T-helper 2 cell treated with Interferon-gamma antibody and Interleukin-4, amounts not matched to agents 5 μg/mL and 100 μg/mL, for 36 hours (primary cell): ENCODE measurements around the gene SNAI3.

ENCODE experiments used
- DNase-seq: peaks from one replicate; pipeline ENCODE4 v3.0.0; 2021; ENCODE audit warnings: low spot score
- H3K27ac Mint-ChIP-seq: one replicate; pipeline ENCODE4 v1.8.0; 2021; ENCODE audit warnings: mild to moderate bottlenecking, mixed read lengths
- H3K27me3 Mint-ChIP-seq: one replicate; pipeline ENCODE4 v1.8.0; 2021; ENCODE audit warnings: low read depth, mixed read lengths
- H3K36me3 Mint-ChIP-seq: one replicate; pipeline ENCODE4 v1.8.0; 2021; ENCODE audit warnings: low read depth, mixed read lengths
- H3K4me1 Mint-ChIP-seq: one replicate; pipeline ENCODE4 v1.8.0; 2021; ENCODE audit warnings: low read depth, mixed read lengths
- H3K4me3 Mint-ChIP-seq: one replicate; pipeline ENCODE4 v1.8.0; 2022; ENCODE audit warnings: mild to moderate bottlenecking, moderate library complexity, mixed read lengths
- H3K9me3 Mint-ChIP-seq: one replicate; pipeline ENCODE4 v1.8.0; 2021; ENCODE audit warnings: mixed read lengths

SNAI3 gene

DNA sequence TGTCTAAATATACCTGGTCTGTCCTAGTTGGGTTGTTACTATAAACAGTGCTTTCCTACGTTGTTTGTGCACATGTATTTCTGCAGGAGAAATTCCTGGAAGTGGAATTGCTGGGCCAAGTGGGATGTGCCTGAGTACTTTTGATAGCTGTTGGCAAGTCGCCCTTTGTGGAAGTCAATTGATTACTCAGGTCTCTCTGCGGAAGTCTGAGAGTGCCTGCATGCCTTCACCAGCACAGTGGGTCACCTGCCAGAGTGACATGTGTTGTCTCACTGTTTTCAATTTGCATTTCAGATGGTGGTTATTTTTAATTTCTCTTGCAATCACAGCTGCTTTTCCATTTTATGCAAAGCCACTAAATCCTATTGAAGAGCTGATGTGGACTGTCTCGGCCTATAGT is 21.2 kb downstream of the SNAI3 start:
- Mint-ChIP-seq H3K36me3 (peaks cover 19% of the 10 kb centered on the region), H3K27me3 (no peaks in the 10 kb centered on the region), H3K4me1 (peaks cover 23% of the 10 kb centered on the region), H3K4me3 (peak overlapping the region; percentile 58), H3K27ac (no peak overlapping the region), H3K9me3 (no peaks in the 10 kb centered on the region)
- no peak for DNase-seq

DNA sequence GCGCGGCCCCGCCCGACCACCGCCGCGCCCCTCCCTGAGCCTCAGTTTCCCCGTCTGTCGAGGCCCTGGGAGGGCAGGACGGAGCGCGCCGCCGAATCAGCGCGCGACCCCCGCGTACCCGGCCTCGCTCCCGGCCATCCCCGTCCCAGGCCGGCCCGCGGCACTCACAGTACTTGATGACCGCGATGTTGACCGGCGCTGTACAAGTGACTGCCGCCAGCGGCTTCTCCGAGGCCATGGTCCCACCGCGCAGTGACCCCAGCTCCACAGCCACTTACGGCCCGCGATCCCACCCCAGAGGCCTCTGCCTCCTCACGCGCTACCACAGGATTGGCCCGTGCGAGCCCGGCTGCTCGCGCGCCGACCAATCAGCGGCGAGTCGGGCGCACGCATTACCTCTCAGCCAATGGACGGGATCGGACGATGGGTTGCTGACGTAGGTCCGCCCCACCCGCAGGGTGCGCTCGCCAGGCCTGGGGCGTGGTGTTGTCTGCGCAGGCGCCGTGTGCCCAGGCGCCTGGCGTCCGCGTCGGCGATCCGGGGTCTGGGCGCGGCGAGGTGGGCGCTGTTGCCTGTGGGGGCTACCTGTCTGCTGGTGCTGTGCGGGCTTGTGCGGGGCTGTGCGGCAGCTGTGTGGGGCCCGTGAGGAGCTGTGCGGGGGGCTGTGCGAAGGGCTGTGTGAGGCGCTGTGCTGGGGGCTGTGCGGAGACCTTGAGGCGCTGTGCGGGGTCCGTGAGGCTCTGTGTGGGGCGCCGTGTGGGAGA is 23.3 kb downstream of the SNAI3 start, which contains the start of gene MVD:
MVD (minus strand) TSS at position 249 of the 764 bp plus-strand sequence; CDS start at position 238, 11 bp downstream.
- peaks cover 23% of the 10 kb centered on the region for H3K4me1 Mint-ChIP-seq
- peak within 1 kb of the TSS; percentile 88 for H3K4me3 Mint-ChIP-seq

DNA sequence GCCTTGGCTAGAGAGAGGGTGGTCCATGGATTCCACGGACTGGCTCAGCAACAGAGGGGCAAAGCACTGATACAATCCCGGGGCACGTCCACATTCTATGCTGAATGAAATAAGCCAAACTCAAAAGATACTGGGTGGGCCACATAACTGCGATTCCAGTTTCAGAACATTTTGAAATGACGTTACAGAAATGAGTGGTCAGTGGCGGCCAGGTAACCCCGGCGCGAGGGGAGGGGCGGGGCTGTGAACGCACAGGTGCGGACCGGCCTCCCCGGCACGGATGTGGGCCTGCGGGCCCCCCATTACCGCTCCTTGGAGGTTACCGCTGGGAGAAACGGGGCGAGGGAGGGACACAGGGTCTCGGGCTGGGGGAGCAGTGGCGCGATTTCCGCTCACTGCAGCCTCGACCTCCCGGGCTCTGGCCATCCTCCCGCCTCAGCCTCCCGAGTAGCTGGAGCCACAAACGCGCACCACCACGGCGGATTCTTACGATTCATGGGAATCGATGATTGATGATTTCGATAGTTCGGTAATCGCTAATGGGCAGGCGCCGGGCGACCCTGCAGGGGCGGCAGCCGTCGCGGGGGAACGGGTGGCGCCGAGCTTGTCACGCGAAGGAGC is 24.0 kb downstream of the SNAI3 start:
- DNase-seq, result no peak
- H3K9me3 Mint-ChIP-seq, result no peaks in the 10 kb centered on the region
- H3K27me3 Mint-ChIP-seq, result no peaks in the 10 kb centered on the region
- H3K27ac Mint-ChIP-seq, result peak overlapping the region; percentile 88
- H3K36me3 Mint-ChIP-seq, result peaks cover 15% of the 10 kb centered on the region
- H3K4me1 Mint-ChIP-seq, result peaks cover 23% of the 10 kb centered on the region
- H3K4me3 Mint-ChIP-seq, result peak overlapping the region; percentile 88

More for the DNA sequence above, 23.3 kb downstream of the SNAI3 start, which contains the start of gene MVD:
- DNase-seq, result peak; percentile 97
- Mint-ChIP-seq H3K36me3 (peaks cover 15% of the 10 kb centered on the region), H3K27me3 (no peaks in the 10 kb centered on the region), H3K27ac (peak within 1 kb of the TSS; percentile 95), H3K9me3 (no peaks in the 10 kb centered on the region)

DNA sequence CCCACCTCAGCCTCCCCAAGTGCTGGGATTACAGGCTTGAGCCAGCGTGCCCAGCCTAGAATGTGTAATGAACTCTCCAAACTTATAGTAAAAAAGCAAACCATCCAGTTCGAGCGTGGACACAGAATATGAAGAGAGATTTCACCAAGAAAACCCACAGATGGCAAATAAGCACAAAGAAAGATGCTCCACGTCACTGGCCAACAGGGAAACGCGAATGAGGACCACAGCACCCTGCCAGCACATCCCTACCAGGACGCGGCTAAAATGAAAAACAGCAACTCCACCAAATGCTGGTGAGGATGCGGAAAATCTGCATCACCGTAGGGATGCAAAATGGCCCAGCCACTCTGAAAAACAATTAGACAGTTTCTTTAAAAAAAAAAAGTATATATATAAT is 24.8 kb downstream of the SNAI3 start:
- Mint-ChIP-seq H3K27ac (peak overlapping the region; percentile 68), H3K4me3 (peak overlapping the region; percentile 64), H3K36me3 (peaks cover 16% of the 10 kb centered on the region), H3K9me3 (no peaks in the 10 kb centered on the region), H3K27me3 (no peaks in the 10 kb centered on the region), H3K4me1 (peaks cover 22% of the 10 kb centered on the region)
- no peak for DNase-seq

DNA sequence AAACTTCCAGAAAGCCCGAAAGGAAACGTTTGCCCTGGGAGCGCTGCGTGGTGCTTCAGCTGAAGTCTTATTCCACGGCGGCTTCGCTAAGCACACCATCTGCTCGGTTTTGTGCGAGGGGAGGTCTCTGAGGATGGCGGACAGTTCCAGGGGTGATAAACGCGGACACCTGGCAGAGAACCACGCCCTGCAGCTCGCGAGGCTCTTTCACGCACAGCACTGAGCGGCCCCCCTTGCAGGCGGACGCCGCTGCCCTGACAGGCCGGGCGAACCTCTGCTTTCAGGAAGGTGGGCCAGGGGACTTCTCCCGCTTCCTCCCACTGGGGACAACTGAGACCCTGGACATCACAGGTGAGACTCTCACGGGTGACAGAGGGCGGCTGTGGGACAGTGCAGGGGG is 27.1 kb downstream of the SNAI3 start:
- H3K27me3 Mint-ChIP-seq, result no peaks in the 10 kb centered on the region
- no peak overlapping the region for H3K4me3 Mint-ChIP-seq
- peaks cover 14% of the 10 kb centered on the region for H3K36me3 Mint-ChIP-seq
- H3K27ac Mint-ChIP-seq, result no peak overlapping the region
- no peaks in the 10 kb centered on the region for H3K9me3 Mint-ChIP-seq
- peaks cover 15% of the 10 kb centered on the region for H3K4me1 Mint-ChIP-seq
- no peak for DNase-seq

DNA sequence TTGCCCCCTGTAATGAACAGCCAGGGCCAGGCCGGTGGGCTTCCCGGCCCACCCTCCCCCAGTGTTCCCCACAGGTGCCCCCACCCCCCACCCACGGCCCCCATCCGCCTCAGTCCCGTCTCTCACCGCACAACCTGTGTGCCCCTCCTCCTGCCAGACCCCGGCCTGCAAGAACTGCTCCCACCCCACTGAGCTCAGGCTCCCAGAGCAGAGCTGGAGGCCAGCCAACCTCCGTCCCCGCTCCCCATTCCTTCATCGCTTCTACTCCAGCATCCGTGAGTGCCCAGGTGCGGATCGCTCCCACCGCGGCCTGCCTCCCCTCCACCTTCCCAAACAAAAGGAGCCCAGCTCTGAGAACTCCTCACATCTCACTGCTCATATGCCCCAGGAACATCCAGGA is 27.6 kb downstream of the SNAI3 start:
- no peak for DNase-seq
- Mint-ChIP-seq H3K4me3 (no peak overlapping the region), H3K36me3 (peaks cover 14% of the 10 kb centered on the region), H3K27ac (no peak overlapping the region), H3K27me3 (no peaks in the 10 kb centered on the region), H3K9me3 (no peaks in the 10 kb centered on the region), H3K4me1 (peaks cover 13% of the 10 kb centered on the region)

DNA sequence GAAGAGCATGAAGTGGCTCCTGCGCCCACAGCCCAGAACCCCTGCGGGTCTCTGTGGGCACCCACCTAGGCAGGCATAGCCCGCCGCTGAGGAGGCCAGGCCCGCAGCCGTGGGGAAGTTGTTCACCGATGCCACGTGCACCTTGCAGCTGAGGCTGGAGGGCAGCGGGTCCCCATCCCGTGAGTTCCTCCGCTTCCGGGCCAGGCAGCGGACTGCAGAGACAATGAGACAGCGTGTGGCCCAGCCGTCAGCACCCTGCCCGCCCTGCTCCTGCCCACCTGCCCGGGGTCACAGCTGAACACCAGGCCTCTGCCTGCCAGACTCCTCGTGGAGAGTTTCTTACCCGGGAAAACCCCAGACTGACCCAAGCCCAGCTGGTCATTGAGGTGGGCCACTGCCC is 28.9 kb downstream of the SNAI3 start:
- Mint-ChIP-seq H3K27ac (no peak overlapping the region), H3K36me3 (peaks cover 18% of the 10 kb centered on the region), H3K9me3 (no peaks in the 10 kb centered on the region), H3K4me1 (peaks cover 13% of the 10 kb centered on the region), H3K27me3 (no peaks in the 10 kb centered on the region), H3K4me3 (no peak overlapping the region)
- DNase-seq, result no peak

DNA sequence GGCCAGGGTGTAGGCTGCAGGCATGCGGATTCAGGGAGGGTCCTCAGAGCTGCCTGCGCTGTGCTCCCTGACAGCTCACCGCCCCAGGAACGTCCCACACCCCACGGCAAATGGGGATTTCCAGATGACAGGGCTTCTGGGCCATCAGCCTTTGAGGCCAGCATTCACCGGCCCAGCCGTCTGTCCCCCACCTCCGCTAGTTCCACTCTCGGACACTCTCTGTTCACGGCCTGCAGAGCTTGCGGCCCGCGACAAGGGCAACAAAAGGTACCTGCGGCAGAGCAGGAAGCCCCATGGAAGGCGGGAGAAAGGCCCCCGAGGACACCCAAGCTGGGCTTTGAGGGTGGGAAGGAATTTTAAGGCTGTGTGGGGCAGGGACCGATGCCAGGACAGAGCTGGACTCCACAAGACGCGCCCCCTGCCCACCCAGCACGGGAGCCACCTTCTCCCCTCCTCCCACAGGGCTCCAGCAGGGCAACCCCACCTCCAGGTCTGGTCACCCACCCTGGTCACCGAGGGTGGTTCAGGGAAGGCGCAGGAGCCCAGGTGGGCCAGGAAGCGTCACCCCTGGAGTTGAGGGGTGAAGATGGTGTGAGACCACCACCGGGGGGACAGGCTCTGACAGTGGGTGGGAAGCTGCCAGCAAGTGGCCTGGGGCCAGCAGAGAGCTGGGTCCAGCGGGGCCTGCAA is 29.9 kb downstream of the SNAI3 start:
- Mint-ChIP-seq H3K27ac (peak overlapping the region; percentile 26), H3K36me3 (peaks cover 18% of the 10 kb centered on the region), H3K9me3 (no peaks in the 10 kb centered on the region), H3K27me3 (no peaks in the 10 kb centered on the region), H3K4me3 (no peak overlapping the region), H3K4me1 (peaks cover 8% of the 10 kb centered on the region)
- no peak for DNase-seq

DNA sequence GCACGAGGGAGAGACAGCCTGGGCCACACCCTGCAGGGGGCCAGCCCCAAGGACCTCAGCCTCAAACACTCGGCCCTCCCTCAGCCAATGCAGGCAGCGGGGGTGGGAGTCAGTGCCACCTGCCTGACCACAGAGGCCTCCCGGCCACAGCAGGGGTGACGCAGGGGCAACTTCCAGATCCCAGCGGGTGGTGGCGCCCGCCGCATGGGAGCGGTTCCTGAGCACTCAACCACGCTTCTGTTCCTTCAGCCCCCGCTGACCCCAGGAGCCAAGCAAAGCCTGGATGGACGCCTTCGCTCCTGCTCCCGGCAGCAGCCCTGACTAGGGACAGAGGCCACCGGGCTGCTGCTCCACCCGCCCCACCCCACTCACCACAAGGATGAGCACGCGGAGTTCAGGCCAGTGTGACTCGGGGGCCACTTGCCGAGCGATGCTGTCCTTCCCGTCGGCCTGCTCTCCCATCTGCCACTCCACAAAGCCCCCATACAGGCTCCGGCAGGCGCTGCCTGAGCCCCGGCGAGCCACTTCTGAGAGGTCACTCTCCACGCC is 30.5 kb downstream of the SNAI3 start:
- Mint-ChIP-seq H3K4me3 (no peak overlapping the region), H3K9me3 (no peaks in the 10 kb centered on the region), H3K4me1 (peaks cover 7% of the 10 kb centered on the region), H3K27ac (no peak overlapping the region), H3K27me3 (no peaks in the 10 kb centered on the region), H3K36me3 (peaks cover 18% of the 10 kb centered on the region)
- DNase-seq, result no peak

DNA sequence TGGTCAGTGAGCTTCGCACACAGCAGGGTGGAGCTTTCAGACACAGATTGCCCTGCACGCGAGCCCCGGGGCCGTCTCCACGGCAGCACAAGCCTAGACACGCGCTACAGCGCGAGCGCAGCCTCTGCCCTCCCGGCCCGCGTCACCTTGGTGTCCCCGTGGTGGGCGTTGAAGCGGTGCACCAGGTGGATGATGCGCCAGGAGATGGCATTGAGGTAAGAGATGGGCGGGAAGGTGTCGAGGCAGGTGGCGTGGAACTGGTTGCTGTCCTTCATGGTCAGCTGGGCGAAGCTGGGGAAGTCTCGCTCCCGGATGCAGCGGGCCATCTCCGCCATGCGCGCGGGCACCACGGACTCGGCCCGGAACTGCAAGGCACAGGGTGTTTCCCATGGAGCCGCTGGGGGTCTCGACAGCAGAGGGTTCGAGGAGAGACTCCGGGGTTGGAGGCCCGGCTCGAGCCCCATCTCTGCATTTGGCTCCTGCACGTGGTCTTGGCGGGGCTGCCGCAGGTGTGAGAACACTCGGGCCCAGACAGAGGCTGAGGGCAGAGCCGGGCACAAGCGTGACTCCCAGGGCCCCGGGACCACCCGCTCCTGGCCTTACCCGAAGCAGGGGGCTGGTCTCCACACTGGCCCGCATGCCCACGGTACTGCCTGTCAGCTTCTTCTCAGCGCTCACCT is 31.1 kb downstream of the SNAI3 start:
- Mint-ChIP-seq H3K27ac (no peak overlapping the region), H3K4me3 (no peak overlapping the region), H3K27me3 (no peaks in the 10 kb centered on the region), H3K9me3 (no peaks in the 10 kb centered on the region), H3K4me1 (peaks cover 6% of the 10 kb centered on the region), H3K36me3 (peaks cover 17% of the 10 kb centered on the region)
- no peak for DNase-seq

DNA sequence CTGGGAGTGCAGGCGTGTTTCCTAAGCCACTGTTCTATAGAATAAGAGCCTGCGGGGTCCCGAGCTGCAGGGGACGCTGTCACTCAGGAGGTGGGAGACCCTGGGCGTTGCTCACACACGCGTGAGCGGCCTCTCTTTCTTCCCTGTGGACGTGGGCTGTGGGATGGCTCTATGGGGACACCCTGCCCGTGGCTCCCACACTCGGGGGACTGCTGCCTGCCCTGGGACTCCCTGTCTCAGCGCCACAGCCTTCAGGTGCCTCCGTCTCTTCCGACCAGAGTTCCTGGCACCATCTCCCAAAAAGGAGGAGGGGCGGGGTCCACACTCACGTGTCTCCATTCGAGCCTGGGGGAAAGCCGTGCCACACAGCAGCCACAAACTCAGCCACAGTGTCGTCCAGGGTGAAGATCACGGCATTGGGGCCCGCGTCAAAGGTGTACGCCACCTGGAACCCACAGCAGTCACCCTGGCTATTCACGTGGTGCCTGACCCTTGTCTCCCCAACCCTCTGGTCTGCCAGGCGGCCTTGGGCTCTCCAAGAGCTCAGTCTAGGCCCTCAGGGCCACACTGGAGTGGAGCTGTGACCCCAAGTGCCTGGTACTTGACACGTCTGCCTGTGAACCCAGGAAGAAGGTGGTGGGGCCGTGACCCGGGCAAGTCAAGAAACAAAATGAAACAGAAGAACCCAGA is 31.8 kb downstream of the SNAI3 start:
- Mint-ChIP-seq H3K9me3 (no peaks in the 10 kb centered on the region), H3K36me3 (peaks cover 17% of the 10 kb centered on the region), H3K4me1 (peaks cover 7% of the 10 kb centered on the region), H3K27me3 (no peaks in the 10 kb centered on the region), H3K4me3 (no peak overlapping the region), H3K27ac (no peak overlapping the region)
- DNase-seq, result no peak

DNA sequence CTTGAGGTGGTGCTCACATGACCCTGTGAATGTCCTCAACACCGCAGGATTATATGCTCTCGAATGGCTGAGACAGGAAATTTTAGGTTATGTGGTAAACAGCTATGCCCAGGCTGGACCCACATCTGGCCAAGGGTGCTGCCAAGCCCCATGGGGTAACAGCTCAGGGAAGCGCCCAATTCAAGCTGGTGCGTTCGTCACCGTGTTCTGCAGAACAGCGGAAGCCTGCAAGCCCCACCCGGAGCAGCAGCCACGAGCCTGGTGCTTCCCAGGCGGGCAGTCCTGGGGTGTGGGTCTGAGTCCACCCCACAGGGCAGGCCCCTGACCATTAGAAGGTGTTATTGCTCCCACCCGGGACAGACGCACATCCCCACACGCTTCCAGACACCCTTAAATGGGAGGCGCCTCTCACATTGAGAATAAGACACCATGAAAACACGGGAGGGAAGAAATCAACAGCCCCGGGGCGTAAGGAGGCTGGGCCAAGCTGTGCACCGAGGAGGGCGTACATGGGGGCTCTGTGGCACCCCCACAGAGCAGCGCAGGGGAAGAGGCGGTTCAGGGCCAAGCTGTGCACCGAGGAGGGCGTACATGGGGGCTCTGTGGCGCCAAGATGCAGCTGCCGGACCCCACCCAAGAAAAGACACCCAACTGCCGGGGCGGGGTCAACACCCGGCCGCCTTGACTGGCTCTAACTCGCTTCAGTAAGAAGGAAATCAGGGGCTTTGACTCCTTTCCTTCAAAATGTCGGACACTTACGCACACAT is 32.5 kb downstream of the SNAI3 start:
- peak overlapping the region; percentile 56 for H3K27ac Mint-ChIP-seq
- peaks cover 20% of the 10 kb centered on the region for H3K36me3 Mint-ChIP-seq
- no peak overlapping the region for H3K4me3 Mint-ChIP-seq
- DNase-seq, result no peak
- no peaks in the 10 kb centered on the region for H3K9me3 Mint-ChIP-seq
- H3K4me1 Mint-ChIP-seq, result peaks cover 12% of the 10 kb centered on the region
- H3K27me3 Mint-ChIP-seq, result no peaks in the 10 kb centered on the region
